Measurements from ENCODE around the gene RTN4RL1. TPM values are rescaled to one million over a fixed set of nuclear protein-coding genes. Genes with fewer than 3 reads are reported as not detected.

RTN4RL1 gene
- total RNA-seq, 3 donors from 2014 or later, result 0.14 to 0.47 (median 0.43) TPM

- intact Hi-C loops (cut with DNase I, micrococcal nuclease), result loop anchor here (2.0 to 10.0 kb wide), 3 partner anchors 183 to 227 kb away; no protein-coding TSS in a partner anchor
- no peak overlapping the region for H3K4me3 ChIP-seq
- no peak for ATAC-seq
- TF ChIP-seq CTCF (IDR thresholded peaks at IDR 0.05), result no peak
- no peaks in the 10 kb centered on the region for H3K9me3 ChIP-seq
- peak in 2 of 3 donors; percentile 57 to 71 for DNase-seq
- no peaks in the 10 kb centered on the region for H3K36me3 ChIP-seq (ENCODE audit: low read depth)
- H3K4me1 ChIP-seq (ENCODE audit: low read depth), result peaks cover 45% of the 10 kb centered on the region
Observed at GRCh38 chr17:2057760-2058585, 32.8 kb upstream of the RTN4RL1 start.

DNA sequence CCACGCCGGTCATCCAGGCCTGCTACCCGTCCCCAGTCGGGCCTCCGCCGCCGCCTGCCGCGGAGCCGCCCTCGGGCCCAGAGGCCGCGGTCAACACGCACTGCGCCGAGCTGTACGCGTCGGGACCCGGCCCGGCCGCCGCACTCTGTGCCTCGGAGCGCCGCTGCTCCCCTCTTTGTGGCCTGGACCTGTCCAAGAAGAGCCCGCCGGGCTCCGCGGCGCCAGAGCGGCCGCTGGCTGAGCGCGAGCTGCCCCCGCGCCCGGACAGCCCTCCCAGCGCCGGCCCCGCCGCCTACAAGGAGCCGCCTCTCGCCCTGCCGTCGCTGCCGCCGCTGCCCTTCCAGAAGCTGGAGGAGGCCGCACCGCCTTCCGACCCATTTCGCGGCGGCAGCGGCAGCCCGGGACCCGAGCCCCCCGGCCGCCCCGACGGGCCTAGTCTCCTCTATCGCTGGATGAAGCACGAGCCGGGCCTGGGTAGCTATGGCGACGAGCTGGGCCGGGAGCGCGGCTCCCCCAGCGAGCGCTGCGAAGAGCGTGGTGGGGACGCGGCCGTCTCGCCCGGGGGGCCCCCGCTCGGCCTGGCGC is 32.1 kb upstream of the RTN4RL1 start:
- no peak for TF ChIP-seq CTCF (IDR thresholded peaks at IDR 0.05)
- DNase-seq (no peak), ATAC-seq (no peak)
- Histone ChIP-seq H3K4me1 (ENCODE audit: low read depth) (peaks cover 45% of the 10 kb centered on the region), H3K4me3 (no peak overlapping the region), H3K36me3 (ENCODE audit: low read depth) (no peaks in the 10 kb centered on the region), H3K9me3 (no peaks in the 10 kb centered on the region)
- intact Hi-C loops (cut with DNase I, micrococcal nuclease), result loop anchor here (5.0 to 10.0 kb wide), 2 partner anchors 185 to 228 kb away; no protein-coding TSS in a partner anchor

DNA sequence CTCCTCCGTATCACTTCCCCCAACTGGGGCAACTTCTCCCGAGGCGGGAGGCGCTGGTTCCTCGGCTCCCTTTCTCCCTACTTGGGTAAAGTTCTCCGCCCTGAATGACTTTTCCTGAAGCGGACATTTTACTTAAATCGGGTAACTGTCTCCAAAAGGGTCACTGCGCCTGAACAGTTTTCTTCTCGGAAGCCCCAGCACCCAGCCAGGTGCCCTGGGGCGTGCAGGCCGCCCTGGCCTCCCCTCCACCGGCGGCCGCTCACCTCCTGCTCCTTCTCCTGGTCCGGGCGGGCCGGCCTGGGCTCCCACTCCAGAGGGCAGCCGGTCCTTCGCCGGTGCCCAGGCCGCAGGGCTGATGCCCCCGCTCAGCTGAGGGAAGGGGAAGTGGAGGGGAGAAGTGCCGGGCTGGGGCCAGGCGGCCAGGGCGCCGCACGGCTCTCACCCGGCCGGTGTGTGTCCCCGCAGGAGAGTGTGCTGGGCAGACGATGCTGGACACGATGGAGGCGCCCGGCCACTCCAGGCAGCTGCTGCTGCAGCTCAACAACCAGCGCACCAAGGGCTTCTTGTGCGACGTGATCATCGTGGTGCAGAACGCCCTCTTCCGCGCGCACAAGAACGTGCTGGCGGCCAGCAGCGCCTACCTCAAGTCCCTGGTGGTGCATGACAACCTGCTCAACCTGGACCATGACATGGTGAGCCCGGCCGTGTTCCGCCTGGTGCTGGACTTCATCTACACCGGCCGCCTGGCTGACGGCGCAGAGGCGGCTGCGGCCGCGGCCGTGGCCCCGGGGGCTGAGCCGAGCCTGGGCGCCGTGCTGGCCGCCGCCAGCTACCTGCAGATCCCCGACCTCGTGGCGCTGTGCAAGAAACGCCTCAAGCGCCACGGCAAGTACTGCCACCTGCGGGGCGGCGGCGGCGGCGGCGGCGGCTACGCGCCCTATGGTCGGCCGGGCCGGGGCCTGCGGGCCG is 31.4 kb upstream of the RTN4RL1 start:
- TF ChIP-seq CTCF (IDR thresholded peaks at IDR 0.05), result no peak
- Histone ChIP-seq H3K36me3 (ENCODE audit: low read depth) (no peaks in the 10 kb centered on the region), H3K4me1 (ENCODE audit: low read depth) (peaks cover 45% of the 10 kb centered on the region), H3K9me3 (no peaks in the 10 kb centered on the region), H3K4me3 (no peak overlapping the region)
- peak; percentile 22 for ATAC-seq
- intact Hi-C loops (cut with DNase I, micrococcal nuclease), result loop anchor here (5.0 to 10.0 kb wide), 2 partner anchors 186 to 228 kb away; no protein-coding TSS in a partner anchor
- peak in 2 of 3 donors; percentile 65 to 69 for DNase-seq

- Histone ChIP-seq H3K4me1 (ENCODE audit: low read depth) (peaks cover 52% of the 10 kb centered on the region), H3K36me3 (ENCODE audit: low read depth) (no peaks in the 10 kb centered on the region), H3K4me3 (peak overlapping the region; percentile 25), H3K9me3 (no peaks in the 10 kb centered on the region)
- TF ChIP-seq CTCF (IDR thresholded peaks at IDR 0.05), result no peak
- no peak for ATAC-seq
- DNase-seq, result peak; percentile 41 to 69 (median 62)
- intact Hi-C loops (cut with DNase I, micrococcal nuclease), result loop anchor here (5.0 to 10.0 kb wide), 2 partner anchors 187 to 229 kb away; no protein-coding TSS in a partner anchor
Observed at GRCh38 chr17:2055292-2056205, 30.4 kb upstream of the RTN4RL1 start.

Data from mucosa of descending colon (tissue), 3 donors.